Measurements from ENCODE around the gene PSPH.
"Not testable (repeated sequence)": the region's sequence is repeated elsewhere in the genome, so short reads cannot be mapped to it uniquely, and the experiment has no call there.

PSPH gene

DNA sequence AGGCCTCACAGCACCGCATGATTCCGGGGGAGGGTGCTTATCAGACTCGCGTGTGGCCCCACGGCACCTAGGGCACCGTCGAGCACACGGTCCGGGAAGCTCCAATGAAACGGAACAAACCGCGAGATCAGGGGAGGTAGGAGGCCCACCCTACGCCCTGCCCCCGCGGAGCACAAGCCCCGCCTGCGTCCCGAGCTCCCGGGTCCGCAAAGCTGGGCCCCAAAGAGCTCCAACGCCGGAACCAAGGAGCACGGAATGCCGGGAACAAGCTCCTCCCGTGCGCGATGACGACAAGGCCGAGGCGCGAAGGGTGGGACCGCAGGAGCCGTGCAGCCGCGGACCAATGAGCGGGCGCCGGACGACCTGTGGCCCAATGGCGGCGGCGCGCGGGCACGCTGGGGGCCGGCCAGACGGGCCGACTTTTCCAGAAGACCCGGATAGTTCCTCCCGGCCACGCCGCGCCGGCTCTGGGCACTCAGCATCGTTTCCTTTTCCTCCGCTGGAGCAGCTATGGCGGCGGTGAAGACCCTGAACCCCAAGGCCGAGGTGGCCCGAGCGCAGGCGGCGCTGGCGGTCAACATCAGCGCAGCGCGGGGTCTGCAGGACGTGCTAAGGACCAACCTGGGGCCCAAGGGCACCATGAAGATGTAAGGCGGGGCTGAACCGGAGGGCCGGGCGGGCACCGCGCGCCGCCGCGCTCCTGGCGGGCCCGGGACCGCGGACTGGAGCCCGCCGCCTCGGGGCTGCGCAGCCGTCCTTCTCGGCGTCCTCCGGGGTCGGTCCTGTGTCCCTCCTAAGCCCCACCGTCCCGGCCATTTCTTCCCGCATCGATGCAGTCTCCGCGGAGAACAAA lies at the start of gene PSPH, which contains the start of gene CCT6A:
Gene PSPH, minus strand, starts transcription at position 106 of the 853 bp plus-strand sequence. CDS start 30,232 bp downstream, outside the sequence.
Gene CCT6A, plus strand, starts transcription at position 427 of the 853 bp plus-strand sequence. Its CDS starts 84 bp downstream, at position 511.
- DNase-seq (ENCODE audit: low read depth, low spot score) = peak; percentile 100

DNA sequence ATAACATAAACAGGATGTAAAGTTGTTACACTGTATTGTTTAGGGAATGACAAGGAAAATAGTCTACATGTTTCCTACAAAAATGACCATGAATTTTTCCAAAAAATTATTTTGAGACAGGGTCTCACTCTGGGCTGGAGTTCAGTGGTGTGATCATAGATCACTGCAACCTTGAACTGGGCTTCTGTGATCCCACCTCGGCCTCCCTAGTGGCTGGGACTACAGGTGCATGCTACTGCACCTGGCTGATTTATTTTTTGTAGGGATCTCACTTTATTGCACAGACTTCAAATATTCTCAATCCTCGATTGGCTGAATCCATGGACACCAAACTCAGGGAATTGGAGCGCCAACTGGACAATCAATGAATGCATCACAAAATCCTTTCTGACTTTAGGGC lies 48.4 kb upstream of the PSPH start:
- no peak for DNase-seq (ENCODE audit: low read depth, low spot score)

DNA sequence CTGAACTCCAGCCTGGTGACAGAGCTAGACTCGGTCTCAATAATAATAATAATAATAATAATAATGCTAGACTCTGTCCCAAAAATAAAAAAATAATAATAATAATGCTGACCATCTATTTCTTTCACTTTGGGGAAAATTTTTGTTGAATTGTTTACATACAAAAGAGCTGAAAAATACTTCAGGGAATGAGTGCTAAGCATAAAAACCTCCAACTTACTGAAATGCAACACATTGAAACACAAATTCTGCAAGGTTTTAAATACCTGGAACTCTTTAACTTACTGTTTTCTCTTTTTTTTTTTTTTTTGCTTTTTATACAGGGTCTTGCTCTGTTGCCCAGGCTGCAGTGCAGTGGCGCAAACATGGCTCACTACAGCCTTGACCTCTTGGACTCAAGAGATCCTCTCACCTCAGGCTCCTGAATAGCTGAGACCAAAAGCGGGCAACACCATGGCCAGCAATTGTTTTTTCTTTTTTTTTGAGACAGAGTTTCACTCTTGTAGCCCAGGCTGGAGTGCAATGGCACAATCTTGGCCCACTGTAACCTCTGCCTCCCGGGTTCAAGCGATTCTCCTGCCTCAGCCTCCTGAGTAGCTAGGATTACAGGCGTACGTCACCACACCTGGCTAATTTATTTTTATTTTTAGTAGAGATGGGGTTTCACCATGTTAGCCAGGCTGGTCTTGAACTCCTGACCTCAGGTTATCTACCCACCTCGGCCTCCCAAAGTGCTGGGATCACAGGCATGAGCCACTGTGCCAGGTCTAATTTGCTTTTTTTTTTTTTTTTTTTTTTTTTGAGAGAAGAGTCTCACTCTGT lies 47.2 kb upstream of the PSPH start:
- DNase-seq (ENCODE audit: low read depth, low spot score) = not testable (repeated sequence)

DNA sequence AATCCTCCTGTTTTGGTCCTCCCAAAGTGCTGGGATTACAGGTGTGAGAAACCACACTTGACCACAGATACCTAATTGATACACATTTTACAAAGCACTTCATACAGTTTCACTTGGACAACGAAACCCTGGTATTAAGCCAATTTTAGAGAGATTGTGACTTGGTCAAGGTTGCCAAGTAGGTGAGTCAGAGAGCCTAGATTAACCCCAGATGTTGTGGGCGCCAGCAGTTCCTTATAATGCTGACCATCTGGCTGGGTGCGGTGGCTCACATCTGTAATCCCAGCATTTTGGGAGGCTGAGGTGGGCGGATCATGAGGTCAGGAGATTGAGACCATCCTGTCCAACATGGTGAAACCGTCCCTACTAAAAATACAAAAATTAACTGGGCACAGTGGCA lies 46.5 kb upstream of the PSPH start:
- DNase-seq (ENCODE audit: low read depth, low spot score) = peak; percentile 35

DNA sequence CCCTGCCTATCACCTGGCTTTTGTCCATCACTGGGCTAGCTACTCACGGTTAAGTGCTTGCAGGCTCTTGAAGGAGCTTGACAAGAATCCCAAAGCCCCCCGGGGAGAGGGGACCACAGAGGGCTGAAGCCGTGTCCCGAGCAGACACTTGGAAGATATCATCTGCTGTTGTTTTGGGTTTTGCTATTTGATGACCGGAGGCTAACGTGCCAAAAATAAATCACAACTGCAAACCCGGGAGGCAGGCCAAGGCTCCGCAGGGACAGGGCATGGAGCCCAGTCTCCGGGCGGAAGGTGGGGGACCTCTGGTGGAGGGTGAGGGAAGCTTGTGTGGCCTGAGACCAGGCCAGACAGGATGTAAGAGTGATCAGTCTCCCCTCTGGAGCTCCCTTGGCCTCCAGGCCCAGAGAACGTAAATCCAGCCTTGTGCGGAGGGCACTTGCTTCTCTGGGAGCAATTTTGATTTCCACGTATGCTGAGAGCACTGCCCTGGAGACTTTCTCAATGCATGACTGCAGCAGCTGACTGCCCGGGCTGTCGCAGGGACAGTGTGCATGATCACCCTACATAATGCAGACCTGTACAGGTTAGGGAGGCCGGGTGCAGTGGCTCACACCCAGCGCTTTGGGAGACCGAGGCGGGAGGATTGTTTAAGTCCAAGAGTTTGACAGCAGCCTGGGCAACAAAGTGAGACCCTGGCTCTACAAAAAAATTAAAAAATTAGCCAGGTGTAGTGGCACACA lies 41.7 kb upstream of the PSPH start, which contains the start of gene PHKG1:
Gene PHKG1, minus strand, starts transcription at position 164 of the 743 bp plus-strand sequence. CDS start 4,011 bp downstream, outside the sequence.
- DNase-seq (ENCODE audit: low read depth, low spot score) = peak; percentile 91

DNA sequence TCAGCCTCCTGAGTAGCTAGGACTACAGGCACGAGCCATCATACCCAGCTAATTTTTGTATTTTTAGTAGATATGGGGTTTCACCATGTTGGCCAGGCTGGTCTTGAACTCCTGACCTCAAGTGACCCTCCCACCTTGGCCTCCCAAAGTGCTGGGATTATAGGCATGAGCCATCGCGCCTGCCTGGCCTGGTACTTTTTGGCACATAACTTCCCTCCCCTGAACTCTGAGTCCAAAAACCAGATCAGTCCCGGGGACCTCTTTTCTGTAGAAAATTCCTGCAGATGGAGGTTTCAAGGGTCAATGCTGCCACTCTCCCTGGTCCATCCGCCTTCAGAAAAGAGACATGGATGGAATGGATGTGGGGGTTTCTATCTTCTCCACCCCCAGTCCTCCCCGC lies 41.1 kb upstream of the PSPH start:
- not testable (repeated sequence) for DNase-seq (ENCODE audit: low read depth, low spot score)

DNA sequence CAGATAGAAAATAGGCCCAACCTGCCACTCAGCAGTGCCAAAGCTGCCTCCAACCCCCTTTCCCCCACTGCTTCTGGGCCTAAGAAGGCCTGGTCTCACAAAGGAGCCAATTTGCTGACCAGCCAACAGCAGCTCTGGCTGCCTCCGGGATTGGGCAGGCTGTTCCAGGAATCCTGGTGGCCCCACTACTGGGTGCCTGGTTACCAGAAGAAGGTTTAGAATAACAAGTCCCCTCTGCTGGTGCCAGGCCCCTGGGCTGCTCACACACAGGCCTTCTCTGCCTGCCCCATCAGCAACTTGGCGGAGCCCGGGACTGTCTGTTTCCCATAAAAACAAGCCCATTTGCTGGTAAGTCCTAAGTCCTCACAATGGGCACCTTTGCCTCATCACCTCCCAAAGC lies 40.3 kb upstream of the PSPH start:
- DNase-seq (ENCODE audit: low read depth, low spot score) = peak; percentile 76

DNA sequence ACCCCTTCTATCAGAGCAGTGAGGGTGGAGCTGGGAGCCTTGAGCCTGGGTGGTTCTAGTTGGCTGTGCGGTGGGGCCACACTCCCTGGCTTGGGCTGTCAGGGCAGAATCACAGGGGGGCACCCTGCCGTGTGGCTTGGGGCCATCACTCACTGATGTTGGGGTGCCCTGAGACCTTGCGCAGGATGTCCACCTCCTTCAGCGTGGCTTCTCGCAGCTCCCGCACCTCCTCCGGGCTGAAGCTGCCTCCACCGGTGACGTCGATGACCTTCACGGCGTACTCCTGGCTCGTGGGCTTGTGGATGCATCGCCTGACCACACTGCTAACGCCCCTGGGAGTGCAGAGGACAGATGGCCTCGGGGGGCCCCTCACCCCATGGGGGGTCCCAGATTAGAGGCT lies 36.2 kb upstream of the PSPH start:
- no peak for DNase-seq (ENCODE audit: low read depth, low spot score)

DNA sequence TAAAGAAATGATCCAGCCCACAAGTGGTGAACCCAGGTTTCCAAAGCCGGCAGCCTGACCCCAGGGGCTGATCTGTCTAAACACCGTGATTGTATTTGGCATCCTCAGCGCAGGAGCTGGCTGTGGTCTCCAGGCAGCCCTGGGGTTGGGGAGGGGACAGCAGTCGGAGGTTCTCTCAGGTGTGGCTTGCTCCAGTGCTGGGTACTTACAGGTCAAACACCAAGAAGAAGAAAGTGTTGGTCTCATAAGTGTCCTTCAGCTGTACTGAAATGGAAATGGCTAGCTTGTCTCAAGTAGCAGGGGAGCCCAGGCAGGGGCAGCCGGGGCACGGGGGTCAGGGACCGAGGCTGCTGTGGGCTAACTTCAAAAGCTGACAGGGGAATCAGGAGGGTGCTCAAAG lies 35.5 kb upstream of the PSPH start:
- DNase-seq (ENCODE audit: low read depth, low spot score) = no peak

DNA sequence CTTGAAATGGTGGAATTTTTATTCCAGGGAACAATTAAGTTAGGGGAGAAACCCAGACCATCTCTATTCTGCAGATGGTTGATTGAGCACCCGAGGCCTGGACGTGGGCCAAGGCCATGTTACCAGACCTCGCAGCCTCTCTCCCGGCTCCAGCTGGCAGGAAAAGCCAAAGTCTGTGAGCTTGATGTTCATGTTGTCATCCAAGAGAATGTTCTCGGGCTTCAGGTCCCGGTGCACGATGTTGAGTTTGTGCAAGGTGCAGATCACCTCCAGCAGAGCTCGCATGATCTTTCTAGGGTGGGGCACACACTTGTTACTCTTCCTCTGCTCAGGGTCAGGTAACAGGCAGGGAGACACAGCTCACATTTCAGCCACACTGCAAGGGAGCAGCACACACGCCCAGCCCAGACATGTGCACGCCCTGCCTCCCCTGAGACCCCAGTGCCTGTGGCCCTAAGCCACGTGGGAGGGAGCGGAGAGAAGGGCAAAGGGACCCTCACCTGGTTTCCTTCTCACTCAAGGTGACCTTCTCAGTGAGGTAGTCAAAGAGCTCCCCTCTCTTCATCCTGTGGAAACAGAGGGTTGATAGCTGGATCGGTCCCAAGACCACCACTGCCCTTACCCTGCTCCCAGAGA lies 32.0 kb upstream of the PSPH start:
- DNase-seq (ENCODE audit: low read depth, low spot score) = peak; percentile 16

DNA sequence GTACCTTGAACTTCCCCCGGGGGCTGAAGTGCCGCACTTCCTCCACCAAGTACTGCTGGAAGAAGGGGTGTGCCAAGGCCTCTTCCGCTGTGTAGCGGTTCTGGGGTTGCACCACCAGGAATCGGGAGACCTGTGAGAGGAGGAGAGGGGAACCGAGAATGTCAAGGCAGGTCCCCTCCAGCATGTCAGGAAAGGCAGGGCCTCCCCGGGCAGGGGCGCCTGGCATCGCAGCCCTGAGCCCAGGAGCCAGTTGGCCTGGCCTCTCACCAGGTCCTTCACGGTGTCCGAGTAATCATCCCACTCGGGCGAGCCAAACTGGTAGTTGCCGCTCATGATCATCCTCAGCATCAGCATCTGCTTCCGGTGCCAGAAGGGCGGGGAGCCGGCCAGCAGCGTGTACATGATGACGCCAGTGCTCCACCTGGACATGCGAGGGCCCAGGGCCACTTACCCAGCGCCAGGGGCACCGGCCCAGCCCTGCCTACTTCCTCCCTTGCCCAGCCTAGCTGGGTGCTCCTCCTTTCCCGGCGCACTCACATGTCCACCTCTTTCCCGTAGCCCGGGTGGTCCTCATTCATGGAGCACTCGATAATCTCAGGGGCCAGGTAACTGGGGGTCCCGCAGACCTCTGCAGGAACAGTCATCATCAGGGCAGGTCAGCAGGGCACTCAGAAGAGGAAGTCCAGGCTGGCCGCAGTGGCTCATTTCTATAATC lies 30.5 kb upstream of the PSPH start:
- no peak for DNase-seq (ENCODE audit: low read depth, low spot score)

DNA sequence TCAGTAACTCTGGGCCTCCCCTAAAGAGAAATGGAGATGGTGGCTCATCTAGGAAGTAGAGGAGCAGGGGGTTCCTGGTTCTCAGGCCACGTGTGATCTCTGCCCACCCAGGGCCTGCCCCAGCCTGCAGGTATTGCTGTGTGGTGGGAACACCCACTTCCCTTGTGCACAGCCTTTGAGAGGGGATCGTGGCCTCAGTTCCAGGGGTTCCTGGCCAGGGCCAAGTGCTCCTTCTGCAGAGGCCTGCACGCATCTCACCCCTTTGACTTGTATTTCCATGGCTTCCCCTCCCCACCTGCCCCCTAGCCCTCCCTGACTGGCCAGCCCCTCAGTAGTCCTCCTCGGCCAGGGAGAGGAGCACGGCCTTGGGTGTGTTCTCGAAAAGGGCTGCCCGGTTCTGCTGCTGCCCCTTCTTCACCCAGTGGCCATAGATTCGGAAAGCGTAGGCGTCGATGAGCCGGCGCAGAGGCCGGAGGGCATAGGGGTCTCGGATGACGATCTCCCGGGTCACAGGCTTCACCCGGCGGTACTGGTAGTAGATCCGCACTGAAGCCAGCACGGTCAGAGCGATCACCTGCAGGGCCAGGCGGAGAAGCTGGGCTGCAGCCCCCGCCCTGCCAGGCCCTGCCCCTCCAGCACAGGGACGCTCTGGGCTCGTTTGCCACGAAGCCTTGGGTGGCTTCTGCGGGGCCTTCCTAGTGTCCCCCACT lies 29.6 kb upstream of the PSPH start:
- DNase-seq (ENCODE audit: low read depth, low spot score) = not testable (repeated sequence)

DNA sequence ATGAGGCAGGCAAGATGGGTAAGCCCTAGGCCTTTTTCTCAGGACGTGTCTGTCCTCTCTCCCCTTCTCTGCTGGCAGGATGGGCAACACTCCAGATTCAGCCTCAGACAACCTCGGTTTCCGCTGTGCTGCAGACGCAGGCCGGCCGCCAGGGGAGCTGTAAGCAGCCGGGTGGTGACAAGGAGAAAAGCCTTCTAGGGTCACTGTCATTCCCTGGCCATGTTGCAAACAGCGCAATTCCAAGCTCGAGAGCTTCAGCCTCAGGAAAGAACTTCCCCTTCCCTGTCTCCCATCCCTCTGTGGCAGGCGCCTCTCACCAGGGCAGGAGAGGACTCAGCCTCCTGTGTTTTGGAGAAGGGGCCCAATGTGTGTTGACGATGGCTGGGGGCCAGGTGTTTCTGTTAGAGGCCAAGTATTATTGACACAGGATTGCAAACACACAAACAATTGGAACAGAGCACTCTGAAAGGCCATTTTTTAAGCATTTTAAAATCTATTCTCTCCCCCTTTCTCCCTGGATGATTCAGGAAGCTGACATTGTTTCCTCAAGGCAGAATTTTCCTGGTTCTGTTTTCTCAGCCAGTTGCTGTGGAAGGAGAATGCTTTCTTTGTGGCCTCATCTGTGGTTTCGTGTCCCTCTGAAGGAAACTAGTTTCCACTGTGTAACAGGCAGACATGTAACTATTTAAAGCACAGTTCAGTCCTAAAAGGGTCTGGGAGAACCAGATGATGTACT lies 28.4 kb upstream of the PSPH start:
- DNase-seq (ENCODE audit: low read depth, low spot score) = peak; percentile 91

DNA sequence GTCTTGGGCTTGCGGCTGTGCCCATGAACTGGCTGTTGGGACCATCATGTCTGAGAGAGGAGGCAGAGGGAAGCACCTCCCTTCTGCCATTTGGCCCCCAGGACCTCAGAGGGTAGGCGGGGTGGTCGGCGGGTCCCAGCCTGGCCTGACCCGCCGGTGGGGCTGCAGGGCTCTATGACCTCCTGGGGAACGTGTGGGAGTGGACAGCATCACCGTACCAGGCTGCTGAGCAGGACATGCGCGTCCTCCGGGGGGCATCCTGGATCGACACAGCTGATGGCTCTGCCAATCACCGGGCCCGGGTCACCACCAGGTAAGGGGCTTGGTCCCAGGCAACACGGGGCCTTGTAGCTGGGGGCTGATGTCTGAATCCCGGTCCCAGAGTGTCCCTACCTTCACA lies 27.0 kb upstream of the PSPH start:
- DNase-seq (ENCODE audit: low read depth, low spot score) = no peak

DNA sequence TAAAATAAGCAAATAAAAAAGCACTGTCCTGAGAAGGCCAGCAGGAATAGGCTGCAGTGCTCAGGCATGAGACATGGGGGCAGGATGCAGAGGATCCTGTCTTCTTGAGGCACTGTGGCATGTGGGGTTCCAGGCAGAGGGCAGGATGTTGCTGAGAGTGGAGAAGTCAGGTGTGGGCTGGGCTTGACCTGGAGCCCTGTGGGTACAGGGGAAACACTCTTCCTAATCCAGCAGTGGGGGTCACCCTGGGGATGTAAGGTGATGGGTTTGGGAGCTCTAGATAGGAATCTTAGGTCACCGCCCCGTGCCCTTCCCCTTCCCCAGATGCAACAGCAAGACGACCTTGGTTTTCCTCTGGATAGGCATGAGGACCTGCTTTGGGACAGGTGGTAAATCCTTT lies 26.4 kb upstream of the PSPH start:
- no peak for DNase-seq (ENCODE audit: low read depth, low spot score)

DNA sequence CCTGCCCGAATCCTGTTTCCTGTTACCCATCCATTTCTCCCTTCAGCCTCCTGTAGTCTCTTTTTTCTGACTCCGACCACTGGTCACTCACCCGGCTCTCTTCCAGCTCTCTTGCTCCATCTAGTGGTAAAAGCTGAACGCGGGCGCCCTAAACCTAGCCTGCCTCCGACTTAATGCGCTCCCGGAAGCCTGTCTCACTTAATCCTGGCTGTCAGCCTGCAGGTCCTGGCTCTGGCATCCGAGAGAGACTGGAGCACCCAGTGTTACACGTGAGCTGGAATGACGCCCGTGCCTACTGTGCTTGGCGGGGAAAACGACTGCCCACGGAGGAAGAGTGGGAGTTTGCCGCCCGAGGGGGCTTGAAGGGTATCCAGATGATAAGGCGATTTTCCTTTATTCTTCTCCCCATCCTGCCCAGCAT lies 23.1 kb upstream of the PSPH start:
- DNase-seq (ENCODE audit: low read depth, low spot score) = peak; percentile 93

DNA sequence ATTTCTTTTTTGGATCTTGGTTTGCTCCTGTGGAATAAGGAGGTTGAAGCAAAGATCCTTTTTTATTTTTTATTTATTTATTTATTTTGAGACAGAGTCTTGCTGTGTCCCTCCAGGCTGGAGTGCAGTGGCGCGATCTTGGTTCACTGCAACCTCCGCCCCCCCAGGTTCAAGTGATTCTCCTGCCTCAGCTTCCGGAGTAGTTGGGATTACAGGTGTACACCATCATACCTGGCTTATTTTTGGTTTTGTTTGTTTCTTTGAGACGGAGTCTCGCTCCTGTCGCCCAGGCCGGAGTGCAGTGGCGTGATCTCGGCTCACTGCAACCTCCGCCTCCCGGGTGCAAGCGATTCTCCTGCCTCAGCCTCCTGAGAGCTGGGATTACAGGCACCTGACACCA lies 15.1 kb upstream of the PSPH start:
- DNase-seq (ENCODE audit: low read depth, low spot score) = not testable (repeated sequence)

DNA sequence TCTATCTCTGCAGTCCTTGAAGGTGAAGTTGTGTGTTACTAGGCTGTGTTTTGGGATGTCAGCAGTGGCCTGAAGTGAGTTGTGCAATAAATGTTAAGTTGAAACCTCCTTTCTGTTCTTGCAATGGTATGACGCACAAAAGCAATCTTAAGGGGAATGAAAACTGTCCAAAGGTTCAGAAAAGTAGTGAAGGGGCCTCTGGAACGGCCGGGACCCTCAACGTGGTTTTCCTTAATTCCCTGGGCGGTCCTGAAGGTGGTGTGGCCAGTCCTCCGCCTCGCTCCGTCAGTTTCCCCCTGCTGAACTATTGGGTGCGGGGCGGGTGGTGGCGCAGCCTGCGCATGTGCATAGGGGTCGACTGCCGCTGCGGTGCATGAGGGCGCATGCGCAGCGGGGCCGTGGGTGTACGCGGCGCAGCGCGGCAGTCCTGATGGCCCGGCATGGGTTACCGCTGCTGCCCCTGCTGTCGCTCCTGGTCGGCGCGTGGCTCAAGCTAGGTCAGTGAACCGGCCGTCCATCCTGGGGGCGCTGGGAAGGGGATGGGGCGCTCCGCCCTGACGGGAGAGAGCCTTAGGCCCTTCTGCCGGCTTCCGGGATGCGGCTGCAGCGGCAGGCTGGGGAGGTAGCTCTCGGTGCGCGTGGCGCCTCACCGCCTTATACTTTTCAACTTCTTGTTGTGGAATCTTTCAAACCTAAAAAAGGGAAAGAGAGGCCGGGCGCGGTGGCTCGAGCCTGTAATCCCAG lies 12.8 kb upstream of the PSPH start, which contains the start of gene SUMF2:
Gene SUMF2, plus strand, starts transcription at position 405 of the 744 bp plus-strand sequence. Its CDS starts 26 bp downstream, at position 431.
- peak; percentile 97 for DNase-seq (ENCODE audit: low read depth, low spot score)
